Measurements from ENCODE around the gene DHX9.

- no peak for TF ChIP-seq CTCF (IDR thresholded peaks at IDR 0.05)
- TF ChIP-seq POLR2A (IDR thresholded peaks at IDR 0.05): no peak
Measured at GRCh38 chr1:182885591-182885990, 46.4 kb downstream of the DHX9 start.

Data from adrenal gland (tissue), 5 donors.